ENCODE results near the gene CGB1.

- no peak for TF ChIP-seq ZNF232 (CRISPR knock-in tag; IDR thresholded peaks at IDR 0.05)
- TF ChIP-seq, protein P1, sequence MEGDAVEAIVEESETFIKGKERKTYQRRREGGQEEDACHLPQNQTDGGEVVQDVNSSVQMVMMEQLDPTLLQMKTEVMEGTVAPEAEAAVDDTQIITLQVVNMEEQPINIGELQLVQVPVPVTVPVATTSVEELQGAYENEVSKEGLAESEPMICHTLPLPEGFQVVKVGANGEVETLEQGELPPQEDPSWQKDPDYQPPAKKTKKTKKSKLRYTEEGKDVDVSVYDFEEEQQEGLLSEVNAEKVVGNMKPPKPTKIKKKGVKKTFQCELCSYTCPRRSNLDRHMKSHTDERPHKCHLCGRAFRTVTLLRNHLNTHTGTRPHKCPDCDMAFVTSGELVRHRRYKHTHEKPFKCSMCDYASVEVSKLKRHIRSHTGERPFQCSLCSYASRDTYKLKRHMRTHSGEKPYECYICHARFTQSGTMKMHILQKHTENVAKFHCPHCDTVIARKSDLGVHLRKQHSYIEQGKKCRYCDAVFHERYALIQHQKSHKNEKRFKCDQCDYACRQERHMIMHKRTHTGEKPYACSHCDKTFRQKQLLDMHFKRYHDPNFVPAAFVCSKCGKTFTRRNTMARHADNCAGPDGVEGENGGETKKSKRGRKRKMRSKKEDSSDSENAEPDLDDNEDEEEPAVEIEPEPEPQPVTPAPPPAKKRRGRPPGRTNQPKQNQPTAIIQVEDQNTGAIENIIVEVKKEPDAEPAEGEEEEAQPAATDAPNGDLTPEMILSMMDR (IDR thresholded peaks at IDR 0.05), result no peak
- TF ChIP-seq, protein P2, sequence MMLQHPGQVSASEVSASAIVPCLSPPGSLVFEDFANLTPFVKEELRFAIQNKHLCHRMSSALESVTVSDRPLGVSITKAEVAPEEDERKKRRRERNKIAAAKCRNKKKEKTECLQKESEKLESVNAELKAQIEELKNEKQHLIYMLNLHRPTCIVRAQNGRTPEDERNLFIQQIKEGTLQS (CRISPR knock-in tag; conservative IDR thresholded peaks at IDR 0.05), result no peak
- no peak for TF ChIP-seq OVOL2 (CRISPR knock-in tag; IDR thresholded peaks at IDR 0.05; ENCODE audit: borderline replicate concordance)
- no peak for TF ChIP-seq ZBTB21 (CRISPR knock-in tag; IDR thresholded peaks at IDR 0.05; ENCODE audit: borderline replicate concordance)
- TF ChIP-seq, protein P3, sequence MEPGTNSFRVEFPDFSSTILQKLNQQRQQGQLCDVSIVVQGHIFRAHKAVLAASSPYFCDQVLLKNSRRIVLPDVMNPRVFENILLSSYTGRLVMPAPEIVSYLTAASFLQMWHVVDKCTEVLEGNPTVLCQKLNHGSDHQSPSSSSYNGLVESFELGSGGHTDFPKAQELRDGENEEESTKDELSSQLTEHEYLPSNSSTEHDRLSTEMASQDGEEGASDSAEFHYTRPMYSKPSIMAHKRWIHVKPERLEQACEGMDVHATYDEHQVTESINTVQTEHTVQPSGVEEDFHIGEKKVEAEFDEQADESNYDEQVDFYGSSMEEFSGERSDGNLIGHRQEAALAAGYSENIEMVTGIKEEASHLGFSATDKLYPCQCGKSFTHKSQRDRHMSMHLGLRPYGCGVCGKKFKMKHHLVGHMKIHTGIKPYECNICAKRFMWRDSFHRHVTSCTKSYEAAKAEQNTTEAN (CRISPR knock-in tag; IDR thresholded peaks at IDR 0.05), result no peak
- no peak for TF ChIP-seq ZNF121 (CRISPR knock-in tag; IDR thresholded peaks at IDR 0.05)
- TF ChIP-seq CREB1 (CRISPR knock-in tag; IDR thresholded peaks at IDR 0.05), result no peak
- TF ChIP-seq, protein P4, sequence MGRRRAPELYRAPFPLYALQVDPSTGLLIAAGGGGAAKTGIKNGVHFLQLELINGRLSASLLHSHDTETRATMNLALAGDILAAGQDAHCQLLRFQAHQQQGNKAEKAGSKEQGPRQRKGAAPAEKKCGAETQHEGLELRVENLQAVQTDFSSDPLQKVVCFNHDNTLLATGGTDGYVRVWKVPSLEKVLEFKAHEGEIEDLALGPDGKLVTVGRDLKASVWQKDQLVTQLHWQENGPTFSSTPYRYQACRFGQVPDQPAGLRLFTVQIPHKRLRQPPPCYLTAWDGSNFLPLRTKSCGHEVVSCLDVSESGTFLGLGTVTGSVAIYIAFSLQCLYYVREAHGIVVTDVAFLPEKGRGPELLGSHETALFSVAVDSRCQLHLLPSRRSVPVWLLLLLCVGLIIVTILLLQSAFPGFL (CRISPR knock-in tag; IDR thresholded peaks at IDR 0.05; ENCODE audit: borderline replicate concordance), result no peak
- TF ChIP-seq E2F1 (CRISPR knock-in tag; IDR thresholded peaks at IDR 0.05), result no peak
Observed at GRCh38 chr19:49004133-49004532, 32.6 kb downstream of the CGB1 start.

Data from WTC11 (cell line).